ENCODE data around the gene ARHGEF39. TPM values are rescaled to one million over a fixed set of nuclear protein-coding genes. Genes with fewer than 3 reads are reported as not detected.

The ARHGEF39 gene
- total RNA-seq, 2 donors from 2014 or later = 1.6 to 3.1 TPM

- Mint-ChIP-seq H3K27me3 (no peaks in the 10 kb centered on the region), H3K4me3 (peak overlapping the region; percentile 74), H3K4me1 (peaks cover 20% of the 10 kb centered on the region), H3K27ac (no peak overlapping the region), H3K36me3 (ENCODE audit: low read depth) (no peaks in the 10 kb centered on the region)
- ATAC-seq (no peak), DNase-seq (no peak)
- no peaks in the 10 kb centered on the region for H3K9me3 ChIP-seq (ENCODE audit: control insufficient read depth, low read length, poor library complexity, severe bottlenecking)
Measured at GRCh38 chr9:35688558-35689541, 23.9 kb upstream of the ARHGEF39 start.

GRCh38 chr9:35687972-35688557 lies 23.1 kb upstream of the ARHGEF39 start:
- DNase-seq (no peak), ATAC-seq (no peak)
- Mint-ChIP-seq H3K4me3 (no peak overlapping the region), H3K36me3 (ENCODE audit: low read depth) (no peaks in the 10 kb centered on the region), H3K27ac (no peak overlapping the region), H3K4me1 (peaks cover 20% of the 10 kb centered on the region), H3K27me3 (no peaks in the 10 kb centered on the region)
- H3K9me3 ChIP-seq (ENCODE audit: control insufficient read depth, low read length, poor library complexity, severe bottlenecking) = no peaks in the 10 kb centered on the region

GRCh38 chr9:35687306-35687705 lies 22.3 kb upstream of the ARHGEF39 start:
- DNase-seq (no peak), ATAC-seq (no peak)
- Mint-ChIP-seq H3K27me3 (no peaks in the 10 kb centered on the region), H3K36me3 (ENCODE audit: low read depth) (no peaks in the 10 kb centered on the region), H3K4me3 (no peak overlapping the region), H3K27ac (no peak overlapping the region), H3K4me1 (peaks cover 20% of the 10 kb centered on the region)
- H3K9me3 ChIP-seq (ENCODE audit: control insufficient read depth, low read length, poor library complexity, severe bottlenecking) = no peaks in the 10 kb centered on the region

DNA sequence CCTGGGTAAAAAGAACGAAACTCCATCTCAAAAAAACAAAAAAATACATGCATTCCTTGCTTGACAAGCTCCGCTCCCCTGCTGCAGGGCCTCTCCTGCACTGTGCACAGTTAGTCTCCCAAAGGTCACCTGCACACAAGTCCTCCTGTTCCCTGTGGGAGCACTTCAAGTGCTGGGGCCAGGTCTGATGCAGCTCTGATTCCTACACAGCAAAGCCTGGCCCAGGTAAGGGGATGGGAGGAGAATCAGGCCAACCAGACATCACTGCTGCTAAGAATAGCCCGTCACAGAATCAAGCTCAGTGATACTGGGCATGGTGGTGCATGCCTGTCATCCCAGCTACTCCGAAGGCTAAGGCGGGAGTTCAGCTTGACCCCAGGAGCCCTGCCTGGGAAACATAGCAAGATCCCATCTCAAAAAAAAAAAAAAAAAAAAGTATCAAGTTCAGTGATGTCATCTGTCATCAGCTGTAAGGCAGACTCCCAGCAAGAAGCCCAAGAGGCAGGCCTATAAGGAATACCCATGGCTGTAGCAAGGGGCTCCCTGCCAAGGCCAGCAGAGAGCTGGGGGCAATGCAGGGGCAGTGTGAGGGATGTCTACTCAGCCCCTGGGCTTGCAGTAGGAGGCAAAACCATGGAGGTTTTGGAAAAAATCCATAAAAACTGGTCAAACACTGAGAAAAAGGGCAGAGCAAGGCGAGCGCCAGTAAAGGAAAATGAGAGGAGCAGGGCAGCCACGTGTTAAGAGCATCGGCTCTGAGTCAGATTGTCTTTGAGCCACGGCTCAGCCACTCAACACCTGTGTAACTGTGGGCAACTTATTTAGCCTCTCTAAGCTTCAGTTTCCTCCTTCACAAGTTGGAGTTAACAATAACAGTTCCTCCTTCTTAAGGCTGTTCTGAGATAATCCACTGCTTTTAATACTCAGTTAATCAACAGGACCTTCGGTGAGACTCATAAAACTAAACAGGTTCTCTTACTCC lies 21.5 kb upstream of the ARHGEF39 start:
- Mint-ChIP-seq H3K27me3 (no peaks in the 10 kb centered on the region), H3K4me3 (no peak overlapping the region), H3K27ac (no peak overlapping the region), H3K4me1 (peaks cover 14% of the 10 kb centered on the region), H3K36me3 (ENCODE audit: low read depth) (no peaks in the 10 kb centered on the region)
- H3K9me3 ChIP-seq (ENCODE audit: control insufficient read depth, low read length, poor library complexity, severe bottlenecking) = no peaks in the 10 kb centered on the region
- DNase-seq = no peak
- no peak for ATAC-seq

DNA sequence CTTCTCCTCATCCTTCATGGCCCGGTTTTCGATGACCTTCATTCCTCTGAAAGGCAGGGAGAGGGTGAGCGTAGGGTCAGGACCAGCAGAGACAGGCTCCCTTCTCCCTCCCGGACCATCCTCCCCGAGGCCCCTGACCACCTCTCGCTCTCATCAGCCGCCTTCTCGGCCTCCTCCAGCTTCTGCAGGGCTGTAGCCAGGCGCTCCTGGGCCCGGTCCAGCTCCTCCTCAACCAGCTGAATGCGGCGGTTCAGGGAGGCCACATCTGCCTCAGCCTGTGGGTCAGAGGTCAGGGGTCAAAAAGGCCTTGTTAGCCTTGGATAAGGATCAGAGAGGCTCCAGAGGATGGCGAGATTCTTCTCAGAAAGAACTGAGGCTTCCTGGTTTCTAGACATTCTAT lies 20.5 kb upstream of the ARHGEF39 start:
- no peaks in the 10 kb centered on the region for H3K9me3 ChIP-seq (ENCODE audit: control insufficient read depth, low read length, poor library complexity, severe bottlenecking)
- DNase-seq = no peak
- H3K27me3 Mint-ChIP-seq = no peaks in the 10 kb centered on the region
- no peak for ATAC-seq
- H3K4me1 Mint-ChIP-seq = peaks cover 8% of the 10 kb centered on the region
- no peak overlapping the region for H3K4me3 Mint-ChIP-seq
- no peak overlapping the region for H3K27ac Mint-ChIP-seq
- H3K36me3 Mint-ChIP-seq (ENCODE audit: low read depth) = no peaks in the 10 kb centered on the region

DNA sequence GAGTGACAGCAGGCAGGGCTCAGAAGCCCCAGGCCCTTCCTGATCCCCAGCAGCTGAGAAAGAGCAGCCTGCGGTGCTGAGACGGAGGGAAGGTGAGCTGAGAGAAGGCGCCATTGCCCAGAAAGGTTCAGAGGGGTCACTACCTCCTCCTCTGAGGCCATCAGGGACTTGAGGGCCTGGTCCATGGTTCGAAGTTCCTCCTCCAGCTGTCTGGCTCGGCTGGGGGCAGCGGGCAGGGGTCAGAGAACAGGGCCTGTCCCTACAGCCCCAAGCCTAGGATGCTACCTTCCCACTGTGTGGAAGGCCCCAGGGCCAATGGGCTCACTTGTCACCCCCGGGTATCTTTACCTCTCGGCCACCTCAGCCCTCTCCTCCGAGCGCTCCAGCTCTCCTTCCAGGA lies 19.9 kb upstream of the ARHGEF39 start:
- Mint-ChIP-seq H3K4me3 (no peak overlapping the region), H3K36me3 (ENCODE audit: low read depth) (no peaks in the 10 kb centered on the region)

DNA sequence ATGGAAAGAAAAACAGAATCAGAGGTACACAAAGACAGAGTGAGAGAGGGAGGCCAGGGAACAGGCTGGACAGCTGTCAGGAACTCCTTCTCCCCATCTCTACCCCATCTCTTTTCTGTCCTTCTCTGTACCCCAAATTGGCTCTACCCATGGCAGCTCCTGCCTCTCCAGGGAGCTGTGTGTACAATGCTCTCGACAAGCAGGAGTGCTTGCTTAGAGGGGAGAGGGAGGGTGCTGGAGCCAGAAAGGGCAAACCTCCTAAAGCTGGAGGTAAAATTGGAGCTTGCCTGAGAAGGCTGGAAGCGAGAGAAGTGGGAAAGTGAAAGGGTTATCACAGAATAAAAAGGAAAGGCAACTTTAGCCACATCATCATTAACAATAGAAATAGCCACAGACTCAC lies 18.3 kb upstream of the ARHGEF39 start:
- H3K27ac Mint-ChIP-seq = no peak overlapping the region
- DNase-seq (no peak), ATAC-seq (no peak)
- H3K9me3 ChIP-seq (ENCODE audit: control insufficient read depth, low read length, poor library complexity, severe bottlenecking) = no peaks in the 10 kb centered on the region
- peaks cover 5% of the 10 kb centered on the region for H3K4me1 Mint-ChIP-seq
- no peaks in the 10 kb centered on the region for H3K27me3 Mint-ChIP-seq
- no peaks in the 10 kb centered on the region for H3K36me3 Mint-ChIP-seq (ENCODE audit: low read depth)
- no peak overlapping the region for H3K4me3 Mint-ChIP-seq

More for the DNA sequence above, 19.9 kb upstream of the ARHGEF39 start:
- H3K4me1 Mint-ChIP-seq = peaks cover 8% of the 10 kb centered on the region
- no peaks in the 10 kb centered on the region for H3K27me3 Mint-ChIP-seq
- H3K27ac Mint-ChIP-seq = no peak overlapping the region
- H3K9me3 ChIP-seq (ENCODE audit: control insufficient read depth, low read length, poor library complexity, severe bottlenecking) = no peaks in the 10 kb centered on the region
- DNase-seq (no peak), ATAC-seq (no peak)

DNA sequence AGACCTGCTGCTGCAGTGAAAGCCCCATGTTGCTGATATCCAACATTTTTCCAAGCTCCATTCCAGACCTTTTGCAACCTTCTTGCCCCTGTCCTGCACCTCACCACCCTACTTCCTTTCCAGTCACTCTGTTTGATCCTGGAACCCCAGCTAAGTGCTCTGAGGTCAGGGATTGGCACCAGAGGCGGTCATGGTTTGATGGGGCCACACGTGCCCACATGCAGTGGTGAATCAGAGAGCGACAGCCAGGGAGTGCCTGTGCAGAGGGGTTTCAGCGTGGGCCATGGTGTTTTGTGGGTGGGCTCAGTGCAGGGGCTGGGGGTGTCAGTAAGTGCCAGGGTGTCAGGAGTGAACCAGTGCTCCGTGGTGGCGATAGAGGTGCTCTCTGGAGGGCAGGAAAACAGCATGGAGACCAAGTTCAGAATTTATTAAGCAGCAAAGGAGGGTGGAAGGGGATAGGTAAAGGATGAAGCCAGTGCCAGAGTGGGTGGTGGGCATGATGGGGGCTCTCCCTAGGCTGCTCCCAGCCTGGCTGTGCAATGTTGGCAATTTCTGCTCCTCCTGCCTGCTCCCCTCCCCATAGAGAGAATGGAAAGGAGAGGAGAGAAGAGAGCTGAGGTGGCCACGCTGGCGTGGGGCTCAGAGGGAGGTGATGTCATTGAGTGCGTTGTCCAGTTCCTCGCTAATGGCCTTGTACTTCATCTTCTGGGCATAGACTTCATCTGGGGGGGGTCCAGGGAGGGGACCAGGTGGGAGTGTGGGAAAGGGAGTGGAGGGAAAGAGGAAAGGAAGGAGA lies 17.7 kb upstream of the ARHGEF39 start:
- H3K27ac Mint-ChIP-seq = no peak overlapping the region
- DNase-seq (no peak), ATAC-seq (no peak)
- no peaks in the 10 kb centered on the region for H3K27me3 Mint-ChIP-seq
- no peaks in the 10 kb centered on the region for H3K9me3 ChIP-seq (ENCODE audit: control insufficient read depth, low read length, poor library complexity, severe bottlenecking)
- no peaks in the 10 kb centered on the region for H3K36me3 Mint-ChIP-seq (ENCODE audit: low read depth)
- peaks cover 5% of the 10 kb centered on the region for H3K4me1 Mint-ChIP-seq
- H3K4me3 Mint-ChIP-seq = no peak overlapping the region

- no peaks in the 10 kb centered on the region for H3K27me3 Mint-ChIP-seq
- peaks cover 2% of the 10 kb centered on the region for H3K4me1 Mint-ChIP-seq
- H3K27ac Mint-ChIP-seq = no peak overlapping the region
- no peak for ATAC-seq
- H3K9me3 ChIP-seq (ENCODE audit: control insufficient read depth, low read length, poor library complexity, severe bottlenecking) = no peaks in the 10 kb centered on the region
- DNase-seq = no peak
- no peak overlapping the region for H3K4me3 Mint-ChIP-seq
- H3K36me3 Mint-ChIP-seq (ENCODE audit: low read depth) = no peaks in the 10 kb centered on the region
Measured at GRCh38 chr9:35682051-35682450, 17.1 kb upstream of the ARHGEF39 start.

- no peak overlapping the region for H3K27ac Mint-ChIP-seq
- peaks cover 5% of the 10 kb centered on the region for H3K4me1 Mint-ChIP-seq
- no peaks in the 10 kb centered on the region for H3K27me3 Mint-ChIP-seq
- DNase-seq (no peak), ATAC-seq (no peak)
- no peak overlapping the region for H3K4me3 Mint-ChIP-seq
- no peaks in the 10 kb centered on the region for H3K36me3 Mint-ChIP-seq (ENCODE audit: low read depth)
- no peaks in the 10 kb centered on the region for H3K9me3 ChIP-seq (ENCODE audit: control insufficient read depth, low read length, poor library complexity, severe bottlenecking)
Measured at GRCh38 chr9:35681341-35682002, 16.5 kb upstream of the ARHGEF39 start.

DNA sequence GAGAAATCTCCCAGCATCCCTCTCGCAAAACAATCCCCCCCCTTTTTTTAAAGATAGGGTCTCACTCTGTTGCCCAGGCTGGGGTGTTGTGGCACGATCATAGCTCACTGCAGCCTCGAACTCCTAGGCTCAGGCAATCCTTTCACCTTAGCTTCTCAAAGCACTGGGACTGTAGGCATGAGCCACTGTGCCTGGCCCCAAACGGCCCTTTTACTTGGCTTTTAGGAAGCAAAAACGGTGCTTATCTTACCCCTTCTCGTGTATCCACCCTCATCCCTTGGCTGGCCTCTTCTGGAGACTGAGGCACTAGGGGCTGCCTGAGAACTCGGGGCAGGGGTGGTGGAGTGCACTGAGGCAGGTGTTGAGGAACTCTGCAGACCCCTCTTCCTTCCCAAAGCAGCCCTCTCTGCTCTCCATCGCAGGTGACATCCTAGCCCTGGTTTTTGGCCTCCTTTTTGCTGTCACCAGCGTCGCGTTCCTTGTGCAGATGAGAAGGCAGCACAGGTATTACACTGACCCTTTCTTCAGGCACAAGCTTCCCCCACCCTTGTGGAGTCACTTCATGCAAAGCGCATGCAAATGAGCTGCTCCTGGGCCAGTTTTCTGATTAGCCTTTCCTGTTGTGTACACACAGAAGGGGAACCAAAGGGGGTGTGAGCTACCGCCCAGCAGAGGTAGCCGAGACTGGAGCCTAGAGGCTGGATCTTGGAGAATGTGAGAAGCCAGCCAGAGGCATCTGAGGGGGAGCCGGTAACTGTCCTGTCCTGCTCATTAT lies 15.5 kb upstream of the ARHGEF39 start:
- Mint-ChIP-seq H3K4me3 (no peak overlapping the region), H3K27ac (no peak overlapping the region), H3K27me3 (no peaks in the 10 kb centered on the region), H3K36me3 (ENCODE audit: low read depth) (no peaks in the 10 kb centered on the region), H3K4me1 (peaks cover 5% of the 10 kb centered on the region)
- no peak for ATAC-seq
- no peaks in the 10 kb centered on the region for H3K9me3 ChIP-seq (ENCODE audit: control insufficient read depth, low read length, poor library complexity, severe bottlenecking)
- no peak for DNase-seq
